Astrocyte of the cerebellum (primary cell): ENCODE results near the gene AGL.
A peak's percentile ranks its signal among the peaks of the same experiment; 100 is the strongest.

Experiments used
- DNase-seq: peaks from one replicate; pipeline ENCODE4 v3.0.0-alpha.2; 2011; ENCODE audit warnings: low read depth
- H3K4me3 ChIP-seq: 2 replicates; pipeline ENCODE4 v1.5.1; 2011; ENCODE audit warnings: mild to moderate bottlenecking, low read depth, low read length, moderate library complexity
- in situ Hi-C: cut with HindIII; loops from 2 replicates; pipeline ENCODE4 v1.10.0; 2017; ENCODE audit warnings: low sequenced_read_pairs
- TF ChIP-seq, protein P1 (sequence below): IDR thresholded peaks from 2 replicates; pipeline ENCODE4 v1.5.1; 2012; ENCODE audit warnings: low read length, low read depth, moderate library complexity, mild to moderate bottlenecking; ENCODE audit errors: missing control alignments

AGL gene

DNA sequence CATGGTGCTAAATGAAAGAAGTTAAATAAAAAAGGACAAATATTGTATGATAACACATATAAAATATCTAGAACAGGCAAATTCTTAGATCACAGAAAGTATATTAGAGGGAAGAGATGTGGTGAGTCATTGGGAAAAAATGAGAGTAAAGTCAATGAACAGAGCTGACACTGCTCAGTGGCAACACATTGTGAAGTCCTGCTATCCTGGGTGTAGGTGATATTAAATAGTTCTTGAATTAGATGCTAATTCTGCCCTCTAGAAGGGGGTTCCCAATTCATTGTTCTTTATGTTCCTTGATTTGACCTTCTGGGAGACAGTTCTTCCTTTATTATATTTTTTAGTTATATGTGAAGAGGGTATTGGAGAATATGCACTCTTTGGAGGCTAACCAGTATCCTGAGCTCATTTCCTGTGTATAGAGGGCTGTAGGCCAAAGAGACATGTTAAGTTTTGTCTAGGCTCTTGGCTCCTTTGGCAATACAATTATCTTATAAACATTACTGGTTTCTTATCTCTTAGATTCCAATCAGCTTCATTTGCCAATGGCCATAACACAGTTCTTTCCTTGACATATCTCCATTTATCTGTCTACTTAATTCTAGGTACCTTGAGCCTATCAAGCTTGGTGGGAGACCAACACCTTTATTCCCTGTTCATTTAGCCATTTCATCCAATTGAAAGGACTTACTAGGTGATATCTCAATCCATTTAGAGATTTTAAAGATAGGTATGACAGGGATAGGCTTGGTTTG, 113.1 kb downstream of the AGL start:
- H3K4me3 ChIP-seq = no peak overlapping the region
- TF ChIP-seq, protein P1, sequence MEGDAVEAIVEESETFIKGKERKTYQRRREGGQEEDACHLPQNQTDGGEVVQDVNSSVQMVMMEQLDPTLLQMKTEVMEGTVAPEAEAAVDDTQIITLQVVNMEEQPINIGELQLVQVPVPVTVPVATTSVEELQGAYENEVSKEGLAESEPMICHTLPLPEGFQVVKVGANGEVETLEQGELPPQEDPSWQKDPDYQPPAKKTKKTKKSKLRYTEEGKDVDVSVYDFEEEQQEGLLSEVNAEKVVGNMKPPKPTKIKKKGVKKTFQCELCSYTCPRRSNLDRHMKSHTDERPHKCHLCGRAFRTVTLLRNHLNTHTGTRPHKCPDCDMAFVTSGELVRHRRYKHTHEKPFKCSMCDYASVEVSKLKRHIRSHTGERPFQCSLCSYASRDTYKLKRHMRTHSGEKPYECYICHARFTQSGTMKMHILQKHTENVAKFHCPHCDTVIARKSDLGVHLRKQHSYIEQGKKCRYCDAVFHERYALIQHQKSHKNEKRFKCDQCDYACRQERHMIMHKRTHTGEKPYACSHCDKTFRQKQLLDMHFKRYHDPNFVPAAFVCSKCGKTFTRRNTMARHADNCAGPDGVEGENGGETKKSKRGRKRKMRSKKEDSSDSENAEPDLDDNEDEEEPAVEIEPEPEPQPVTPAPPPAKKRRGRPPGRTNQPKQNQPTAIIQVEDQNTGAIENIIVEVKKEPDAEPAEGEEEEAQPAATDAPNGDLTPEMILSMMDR = no peak
- in situ Hi-C loops = no loop called here
- DNase-seq = no peak

- no peak overlapping the region for H3K4me3 ChIP-seq
- in situ Hi-C loops = no loop called here
- DNase-seq = no peak
- TF ChIP-seq, protein P1 = no peak
Observed at GRCh38 chr1:99964806-99965205, 114.6 kb downstream of the AGL start.

DNA sequence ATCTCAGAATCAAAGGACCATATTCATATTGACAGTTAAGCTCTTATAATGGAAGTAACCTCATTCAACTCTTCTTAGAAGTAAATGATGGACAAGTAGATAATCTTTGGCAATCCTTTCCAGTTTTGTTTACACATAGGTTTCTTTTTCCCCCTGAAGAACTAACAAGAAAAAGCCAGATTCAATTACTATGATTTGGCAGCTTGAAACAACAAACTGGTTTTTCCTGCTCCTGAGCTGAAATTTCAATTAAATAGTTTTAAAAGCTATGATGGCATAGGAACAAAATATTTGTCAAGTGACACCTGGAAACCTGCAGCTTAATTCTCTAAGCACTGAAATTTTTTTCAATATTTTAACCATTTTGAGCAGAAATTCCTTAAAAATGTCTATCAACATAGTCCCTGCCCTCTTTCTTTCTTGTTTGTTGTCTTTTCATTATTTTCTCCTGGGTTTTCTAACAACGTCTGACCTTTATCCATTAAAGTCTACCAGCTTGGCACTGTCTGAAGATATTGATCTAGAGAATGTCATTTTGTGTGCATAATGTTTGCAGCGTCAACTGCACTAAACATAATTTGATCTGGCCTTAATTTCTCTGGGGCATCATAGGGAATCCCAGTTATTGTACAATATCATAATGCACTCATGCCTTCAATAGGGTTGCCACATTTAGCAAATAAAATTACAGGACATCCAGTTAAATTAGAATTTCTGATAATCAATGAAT, 115.7 kb downstream of the AGL start:
- TF ChIP-seq, protein P1 = no peak
- no peak for DNase-seq
- in situ Hi-C loops = no loop called here
- no peak overlapping the region for H3K4me3 ChIP-seq

- in situ Hi-C loops = no loop called here
- no peak for DNase-seq
- TF ChIP-seq, protein P1 = no peak
- no peak overlapping the region for H3K4me3 ChIP-seq
Observed at GRCh38 chr1:99968214-99968613, 118.1 kb downstream of the AGL start.

DNA sequence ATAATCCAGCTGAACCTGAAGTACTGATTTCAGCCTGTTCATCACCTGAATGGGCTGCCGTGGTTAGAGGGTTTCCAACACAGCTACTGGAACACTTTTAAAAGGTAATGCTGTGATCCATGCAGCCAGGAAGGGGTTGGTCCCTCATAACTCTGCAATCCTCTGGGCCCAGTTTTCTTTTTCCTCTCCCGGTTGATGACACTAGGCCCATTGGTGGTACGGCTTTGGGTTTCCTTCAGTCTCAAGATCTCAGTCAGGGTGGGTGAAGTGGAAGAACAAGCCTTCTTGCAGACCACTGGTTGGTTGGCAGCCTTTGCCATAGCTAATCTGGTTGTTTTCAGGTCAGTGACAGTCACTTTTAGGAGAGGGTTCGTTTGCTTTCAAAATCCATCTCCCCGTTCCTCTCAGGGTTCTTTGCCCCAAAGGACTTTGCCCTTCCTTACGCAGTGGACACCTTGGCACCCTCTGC, 119.1 kb downstream of the AGL start:
- peak overlapping the region; percentile 78 for H3K4me3 ChIP-seq
- in situ Hi-C loops = no loop called here
- no peak for DNase-seq
- TF ChIP-seq, protein P1 = no peak

- peak within 1 kb of the TSS; percentile 78 for H3K4me3 ChIP-seq
- in situ Hi-C loops = no loop called here
- DNase-seq = no peak
- TF ChIP-seq, protein P1 = no peak
Observed at GRCh38 chr1:99969729-99970621, 119.8 kb downstream of the AGL start, which contains the start of gene SLC35A3. Gene SLC35A3 (plus strand): TSS chr1:99969996. CDS start chr1:99993555, 23,559 bp downstream.
